Measurements from ENCODE around the gene RDH5.
A peak's percentile ranks its signal among the peaks of the same experiment; 100 is the strongest.

Gene RDH5

GRCh38 chr12:55729819-55730818, 9.9 kb downstream of the RDH5 start:
- Histone ChIP-seq H3K9me3 (ENCODE audit: control insufficient read depth, low read length) (no peaks in the 10 kb centered on the region), H3K4me1 (ENCODE audit: control insufficient read depth, insufficient read depth, low read length, poor library complexity, severe bottlenecking) (peaks cover 16% of the 10 kb centered on the region), H3K36me3 (ENCODE audit: control insufficient read depth, insufficient read depth, low read length) (peaks cover 30% of the 10 kb centered on the region), H3K27ac (ENCODE audit: low read depth, low read length, severe bottlenecking) (peak overlapping the region; percentile 96), H3K4me3 (ENCODE audit: extremely low read depth, insufficient read depth, low read length, poor library complexity, severe bottlenecking) (peak overlapping the region; percentile 88)
- WGBS, 2 experiments (ENCODE audit: insufficient coverage in 2 of 2), result 11 to 13% methylated on average over 13 to 14 of the region's 19 CpGs

GRCh38 chr12:55732288-55732687, 12.1 kb downstream of the RDH5 start:
- 79 to 86% methylated on average over 1 to 3 of the region's 4 CpGs for whole genome bisulfite sequencing, 2 experiments (ENCODE audit: insufficient coverage in 2 of 2)
- Histone ChIP-seq H3K9me3 (ENCODE audit: control insufficient read depth, low read length) (no peaks in the 10 kb centered on the region), H3K4me3 (ENCODE audit: extremely low read depth, insufficient read depth, low read length, poor library complexity, severe bottlenecking) (no peak overlapping the region), H3K27ac (ENCODE audit: low read depth, low read length, severe bottlenecking) (no peak overlapping the region), H3K36me3 (ENCODE audit: control insufficient read depth, insufficient read depth, low read length) (peaks cover 8% of the 10 kb centered on the region), H3K4me1 (ENCODE audit: control insufficient read depth, insufficient read depth, low read length, poor library complexity, severe bottlenecking) (peaks cover 10% of the 10 kb centered on the region)

GRCh38 chr12:55733021-55733555, 12.9 kb downstream of the RDH5 start:
- H3K27ac ChIP-seq (ENCODE audit: low read depth, low read length, severe bottlenecking), result no peak overlapping the region
- WGBS, 2 experiments (ENCODE audit: insufficient coverage in 2 of 2), result 89 to 93% methylated on average over 9 to 12 of the region's 14 CpGs
- peaks cover 2% of the 10 kb centered on the region for H3K36me3 ChIP-seq (ENCODE audit: control insufficient read depth, insufficient read depth, low read length)
- no peak overlapping the region for H3K4me3 ChIP-seq (ENCODE audit: extremely low read depth, insufficient read depth, low read length, poor library complexity, severe bottlenecking)
- H3K9me3 ChIP-seq (ENCODE audit: control insufficient read depth, low read length), result no peaks in the 10 kb centered on the region
- H3K4me1 ChIP-seq (ENCODE audit: control insufficient read depth, insufficient read depth, low read length, poor library complexity, severe bottlenecking), result peaks cover 15% of the 10 kb centered on the region

GRCh38 chr12:55733858-55734257, 13.7 kb downstream of the RDH5 start:
- no peaks in the 10 kb centered on the region for H3K9me3 ChIP-seq (ENCODE audit: control insufficient read depth, low read length)
- H3K4me3 ChIP-seq (ENCODE audit: extremely low read depth, insufficient read depth, low read length, poor library complexity, severe bottlenecking), result no peak overlapping the region
- peaks cover 2% of the 10 kb centered on the region for H3K36me3 ChIP-seq (ENCODE audit: control insufficient read depth, insufficient read depth, low read length)
- no peak overlapping the region for H3K27ac ChIP-seq (ENCODE audit: low read depth, low read length, severe bottlenecking)
- WGBS, 2 experiments (ENCODE audit: insufficient coverage in 2 of 2), result 76 to 78% methylated on average over 1 to 2 of the region's 2 CpGs
- H3K4me1 ChIP-seq (ENCODE audit: control insufficient read depth, insufficient read depth, low read length, poor library complexity, severe bottlenecking), result peaks cover 17% of the 10 kb centered on the region

- no peak overlapping the region for H3K4me3 ChIP-seq (ENCODE audit: extremely low read depth, insufficient read depth, low read length, poor library complexity, severe bottlenecking)
- WGBS, 2 experiments (ENCODE audit: insufficient coverage in 2 of 2), result 91 to 92% methylated on average over 2 to 3 of the region's 3 CpGs
- peaks cover 2% of the 10 kb centered on the region for H3K36me3 ChIP-seq (ENCODE audit: control insufficient read depth, insufficient read depth, low read length)
- H3K4me1 ChIP-seq (ENCODE audit: control insufficient read depth, insufficient read depth, low read length, poor library complexity, severe bottlenecking), result peaks cover 17% of the 10 kb centered on the region
- no peaks in the 10 kb centered on the region for H3K9me3 ChIP-seq (ENCODE audit: control insufficient read depth, low read length)
- no peak overlapping the region for H3K27ac ChIP-seq (ENCODE audit: low read depth, low read length, severe bottlenecking)
These were observed 14.4 kb downstream of the RDH5 start for GRCh38 chr12:55734595-55734994.

GRCh38 chr12:55736076-55736475, 15.9 kb downstream of the RDH5 start:
- Histone ChIP-seq H3K36me3 (ENCODE audit: control insufficient read depth, insufficient read depth, low read length) (peaks cover 2% of the 10 kb centered on the region), H3K4me3 (ENCODE audit: extremely low read depth, insufficient read depth, low read length, poor library complexity, severe bottlenecking) (no peak overlapping the region), H3K4me1 (ENCODE audit: control insufficient read depth, insufficient read depth, low read length, poor library complexity, severe bottlenecking) (peaks cover 12% of the 10 kb centered on the region), H3K27ac (ENCODE audit: low read depth, low read length, severe bottlenecking) (no peak overlapping the region), H3K9me3 (ENCODE audit: control insufficient read depth, low read length) (no peaks in the 10 kb centered on the region)
- WGBS, 2 experiments (ENCODE audit: insufficient coverage in 2 of 2), result 93 to 94% methylated on average over 2 to 3 of the region's 3 CpGs

- peaks cover 12% of the 10 kb centered on the region for H3K4me1 ChIP-seq (ENCODE audit: control insufficient read depth, insufficient read depth, low read length, poor library complexity, severe bottlenecking)
- H3K9me3 ChIP-seq (ENCODE audit: control insufficient read depth, low read length), result no peaks in the 10 kb centered on the region
- H3K4me3 ChIP-seq (ENCODE audit: extremely low read depth, insufficient read depth, low read length, poor library complexity, severe bottlenecking), result no peak overlapping the region
- H3K36me3 ChIP-seq (ENCODE audit: control insufficient read depth, insufficient read depth, low read length), result peaks cover 1% of the 10 kb centered on the region
- WGBS, 2 experiments (ENCODE audit: insufficient coverage in 2 of 2), result 37 to 61% methylated on average over 5 to 6 of the region's 6 CpGs
- peak overlapping the region; percentile 41 for H3K27ac ChIP-seq (ENCODE audit: low read depth, low read length, severe bottlenecking)
These were observed 16.8 kb downstream of the RDH5 start for GRCh38 chr12:55736780-55737580.

GRCh38 chr12:55737581-55738122, 17.5 kb downstream of the RDH5 start:
- Histone ChIP-seq H3K4me1 (ENCODE audit: control insufficient read depth, insufficient read depth, low read length, poor library complexity, severe bottlenecking) (peaks cover 12% of the 10 kb centered on the region), H3K27ac (ENCODE audit: low read depth, low read length, severe bottlenecking) (peak overlapping the region; percentile 83), H3K4me3 (ENCODE audit: extremely low read depth, insufficient read depth, low read length, poor library complexity, severe bottlenecking) (peak overlapping the region; percentile 35), H3K9me3 (ENCODE audit: control insufficient read depth, low read length) (no peaks in the 10 kb centered on the region), H3K36me3 (ENCODE audit: control insufficient read depth, insufficient read depth, low read length) (no peaks in the 10 kb centered on the region)
- WGBS, 2 experiments (ENCODE audit: insufficient coverage in 2 of 2), result 20% methylated on average over 1 of the region's 4 CpGs; no CpG with 5 or more reads in 1 of the 2 experiments

GRCh38 chr12:55738123-55739024, 18.2 kb downstream of the RDH5 start:
- H3K4me1 ChIP-seq (ENCODE audit: control insufficient read depth, insufficient read depth, low read length, poor library complexity, severe bottlenecking), result peaks cover 12% of the 10 kb centered on the region
- no peaks in the 10 kb centered on the region for H3K9me3 ChIP-seq (ENCODE audit: control insufficient read depth, low read length)
- H3K4me3 ChIP-seq (ENCODE audit: extremely low read depth, insufficient read depth, low read length, poor library complexity, severe bottlenecking), result peak overlapping the region; percentile 35
- 0 to 4% methylated on average over 8 to 11 of the region's 14 CpGs for WGBS, 2 experiments (ENCODE audit: insufficient coverage in 2 of 2)
- peak overlapping the region; percentile 83 for H3K27ac ChIP-seq (ENCODE audit: low read depth, low read length, severe bottlenecking)
- H3K36me3 ChIP-seq (ENCODE audit: control insufficient read depth, insufficient read depth, low read length), result no peaks in the 10 kb centered on the region
